HTERT RPE-1 (cell line): ENCODE results near the gene TM4SF20.
"Not testable (repeated sequence)": the region's sequence is repeated elsewhere in the genome, so short reads cannot be mapped to it uniquely, and the experiment has no call there.

Experiments used
- in situ Hi-C: fragments of 300-500 bp; cut with MboI; formaldehyde crosslinking; loops from 4 replicates; pipeline ENCODE4 v1.14.3; 2020; ENCODE audit warnings: low sequenced_read_pairs

TM4SF20 gene

DNA sequence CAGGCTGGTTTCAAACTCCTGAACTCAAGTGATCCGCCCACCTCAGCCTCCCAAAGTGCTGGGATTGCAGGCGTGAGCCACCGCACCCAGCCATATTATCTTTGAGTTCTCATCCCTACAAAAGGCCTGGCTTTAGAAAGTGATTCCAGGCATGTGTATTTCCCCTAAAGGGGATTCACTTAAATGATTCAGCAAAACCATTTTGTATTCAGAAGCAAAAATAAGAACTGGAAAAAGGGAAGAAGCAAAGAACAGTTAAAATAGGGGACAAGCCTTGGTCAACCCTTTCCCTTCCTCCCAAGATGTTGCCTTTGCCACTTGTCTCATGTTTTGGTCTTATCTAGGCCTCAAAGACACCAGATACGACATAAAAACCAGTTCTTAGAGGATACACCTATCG lies 10.5 kb downstream of the TM4SF20 start:
- in situ Hi-C loops, result no loop called here

DNA sequence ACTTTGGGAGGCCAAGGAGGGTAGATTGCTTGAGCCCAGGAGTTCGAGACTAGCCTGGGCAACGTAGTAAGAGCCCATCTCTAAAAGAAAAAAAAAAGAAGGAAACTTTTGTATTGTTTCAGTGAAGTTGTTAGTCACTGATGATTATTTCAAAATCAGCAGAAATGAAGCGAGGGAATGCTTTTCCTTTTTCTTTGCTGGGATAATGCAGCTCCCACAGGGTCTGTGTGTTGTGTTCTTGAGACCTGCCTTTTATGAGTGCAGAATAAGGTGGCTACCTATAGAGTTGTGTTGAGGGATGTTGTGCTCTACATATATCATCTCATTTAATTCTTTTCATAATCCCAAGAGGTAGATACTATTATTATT lies 11.7 kb downstream of the TM4SF20 start:
- in situ Hi-C loops, result no loop called here

DNA sequence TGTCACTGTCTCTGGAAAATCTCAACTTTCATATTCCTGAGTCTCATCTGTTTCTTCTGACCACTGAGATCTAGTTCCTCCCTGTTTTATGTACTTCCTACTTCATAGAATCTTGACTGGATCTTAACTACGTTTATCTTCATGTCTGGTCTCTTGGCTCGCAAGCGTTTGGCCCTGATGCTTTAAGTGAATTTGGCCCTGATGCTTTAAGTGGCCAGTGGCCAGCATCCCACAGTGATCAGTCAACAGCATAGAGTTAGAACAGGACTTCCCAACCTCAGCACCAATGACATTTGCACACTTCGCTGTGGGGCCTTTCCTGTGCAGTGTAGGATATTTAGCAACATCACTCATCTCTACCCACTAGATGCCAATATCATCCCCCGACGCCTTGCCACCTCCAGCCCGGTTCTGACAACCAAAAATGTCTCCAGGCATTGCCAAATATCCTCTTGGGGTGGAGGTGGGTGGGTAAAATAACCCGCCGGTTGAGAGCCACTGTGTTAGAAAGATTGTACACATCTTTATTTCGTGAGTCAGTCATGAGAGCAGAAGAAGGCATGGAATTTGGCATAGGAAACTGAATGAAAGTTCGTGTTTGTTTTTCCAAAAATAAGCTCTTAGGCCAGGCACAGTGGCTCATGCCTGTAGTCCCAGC lies 12.2 kb downstream of the TM4SF20 start:
- in situ Hi-C loops, result no loop called here

DNA sequence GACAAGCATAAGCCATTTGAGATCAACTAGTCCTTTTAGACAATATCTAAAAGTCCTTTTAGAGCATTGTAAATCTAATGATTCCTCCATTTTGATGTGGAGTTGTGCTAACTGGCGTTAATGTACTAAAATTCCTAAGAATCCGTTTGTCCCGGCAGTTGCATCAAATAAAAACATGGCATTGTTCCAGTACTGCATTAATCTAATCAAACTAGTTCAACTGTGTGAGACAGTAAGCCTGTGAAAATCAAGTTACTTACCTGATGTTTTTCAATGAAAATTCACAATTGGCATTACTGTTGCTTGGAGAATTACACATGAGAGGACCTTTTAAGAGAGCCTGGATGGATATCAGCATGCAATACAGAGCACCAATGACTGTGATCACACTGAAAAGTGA lies 13.3 kb downstream of the TM4SF20 start:
- in situ Hi-C loops, result no loop called here

DNA sequence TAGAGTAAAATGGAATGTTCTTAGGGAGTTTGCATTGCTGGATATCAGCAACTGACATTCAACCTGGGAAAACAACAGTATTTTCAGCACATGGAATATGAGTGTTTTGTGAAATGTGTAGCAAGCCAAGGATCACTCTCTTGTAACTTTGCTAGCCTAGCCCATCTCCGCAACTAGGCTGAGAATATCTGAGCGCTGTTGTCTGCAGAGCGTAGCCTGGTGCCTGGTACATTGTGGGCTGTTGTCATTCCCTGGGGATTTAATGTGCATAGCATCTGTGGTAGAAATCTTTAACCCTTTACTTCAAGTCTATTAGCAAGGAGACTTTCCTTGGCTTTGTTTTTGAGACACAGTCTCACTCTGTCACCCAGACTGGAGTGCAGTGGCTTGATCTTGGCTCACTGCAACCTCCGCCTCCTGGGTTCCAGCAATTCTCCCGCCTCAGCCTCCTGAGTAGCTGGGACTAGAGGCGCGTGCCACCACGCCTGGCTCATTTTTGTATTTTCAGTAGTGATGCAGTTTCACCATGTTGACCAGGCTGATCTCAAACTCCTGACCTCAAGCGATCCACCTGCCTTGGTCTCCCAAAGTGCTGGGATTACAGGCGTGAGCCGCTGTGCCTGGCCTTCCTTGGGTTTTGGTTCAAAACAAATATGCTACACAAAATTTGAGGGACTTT lies 14.4 kb downstream of the TM4SF20 start:
- in situ Hi-C loops, result not testable (repeated sequence)

DNA sequence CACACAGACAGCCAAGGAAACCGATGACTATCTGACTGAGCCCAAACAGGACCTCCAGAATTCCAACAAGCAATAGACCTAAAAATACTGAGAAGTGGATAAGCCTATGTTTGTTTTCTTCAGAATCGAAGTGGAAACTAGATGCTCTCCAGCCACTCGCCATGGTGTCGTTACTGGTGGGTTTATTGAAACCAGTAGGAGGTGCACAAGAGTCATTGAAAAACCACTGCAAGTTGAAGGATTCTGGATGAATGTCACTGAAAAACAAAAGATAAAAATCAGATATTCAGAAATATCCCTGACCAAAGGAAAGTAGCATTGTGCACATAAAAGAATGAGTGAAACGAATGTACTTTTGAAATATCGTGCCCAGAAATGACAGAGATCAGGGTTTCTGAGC lies 15.3 kb downstream of the TM4SF20 start:
- in situ Hi-C loops, result no loop called here

DNA sequence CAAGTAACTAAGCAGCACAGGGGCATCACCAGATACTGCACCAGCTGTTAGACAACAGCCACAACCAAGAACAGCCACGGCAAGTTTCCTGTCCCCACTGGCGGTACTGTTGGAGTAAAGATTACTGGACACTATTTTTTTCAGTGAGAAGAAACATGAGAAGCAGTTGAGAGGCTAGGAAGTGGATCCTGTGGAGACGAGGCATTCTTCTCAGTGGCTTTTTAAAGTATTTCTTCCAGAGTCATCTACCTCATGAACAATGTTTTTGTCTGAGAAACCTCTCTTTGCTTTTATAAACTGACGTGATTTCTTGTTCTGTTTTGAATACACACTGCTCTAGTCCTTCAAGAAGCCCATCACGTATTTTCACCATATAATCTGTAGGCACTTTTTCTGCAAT lies 18.8 kb downstream of the TM4SF20 start:
- in situ Hi-C loops, result no loop called here

DNA sequence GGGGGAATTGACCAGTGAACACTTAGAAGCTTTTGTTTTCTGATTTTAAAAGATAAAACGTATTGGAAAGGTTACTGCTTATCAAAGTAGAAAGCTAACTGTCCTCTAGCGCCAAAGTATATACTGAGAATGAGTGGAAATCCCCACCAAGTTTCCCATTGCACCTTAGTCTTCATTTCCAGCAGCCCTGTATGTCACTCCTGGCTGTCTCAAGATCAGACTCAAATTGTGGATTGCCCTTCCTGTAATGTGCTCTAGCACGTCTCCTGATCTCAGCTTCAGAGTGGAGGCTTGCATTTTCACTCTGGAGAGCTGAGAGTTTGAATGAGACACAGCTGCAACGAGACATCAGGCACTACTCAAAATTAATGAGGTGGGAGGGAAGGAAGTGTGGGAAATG lies 27.5 kb downstream of the TM4SF20 start:
- in situ Hi-C loops, result no loop called here

DNA sequence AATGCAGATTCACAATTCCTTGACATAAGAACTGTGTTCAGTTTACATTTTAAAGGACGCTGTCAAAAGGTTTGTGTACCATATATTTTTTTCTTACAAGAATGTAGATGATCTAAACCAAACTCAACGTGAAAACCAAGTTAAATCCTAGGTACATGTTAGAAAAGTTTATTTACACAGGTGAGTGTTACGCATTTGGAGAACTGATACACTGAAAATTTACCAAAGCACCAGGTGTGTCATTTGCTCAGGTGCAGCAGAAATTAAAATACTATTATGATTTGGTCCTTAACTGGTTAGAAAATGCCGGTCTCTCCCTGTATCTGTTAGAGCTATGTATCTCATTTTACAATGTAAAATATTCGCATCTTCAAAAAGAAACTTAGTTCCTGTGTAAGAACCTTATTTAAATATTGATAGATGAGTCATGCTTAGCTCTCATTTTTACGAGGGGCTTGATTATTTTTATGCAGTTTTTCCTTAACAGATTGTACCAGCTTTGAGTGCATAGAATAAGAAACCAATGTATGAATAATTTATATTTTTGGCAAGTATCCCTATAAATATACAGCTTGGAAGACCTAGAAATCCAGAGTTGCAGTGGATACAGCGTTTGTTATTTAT lies 29.0 kb downstream of the TM4SF20 start:
- in situ Hi-C loops, result no loop called here

DNA sequence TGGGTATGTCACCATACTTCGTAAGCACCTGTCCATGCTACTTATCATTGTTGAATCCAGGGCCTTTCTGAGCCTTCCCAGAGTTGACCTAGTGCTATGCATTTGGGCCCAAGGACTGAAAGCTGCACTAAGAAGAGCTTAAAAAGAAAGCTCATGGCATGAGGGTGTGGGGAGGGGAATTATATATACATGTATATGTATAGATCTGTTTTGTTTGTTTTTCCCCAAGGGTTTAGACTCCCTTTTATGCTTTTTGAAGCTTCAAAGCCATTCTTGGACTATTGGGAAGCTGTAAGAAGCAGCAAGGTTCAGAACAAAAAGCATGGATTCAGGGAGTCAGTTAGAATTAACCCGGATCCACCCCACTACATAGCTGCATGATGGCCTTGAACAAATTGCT lies 30.8 kb downstream of the TM4SF20 start:
- in situ Hi-C loops, result no loop called here

DNA sequence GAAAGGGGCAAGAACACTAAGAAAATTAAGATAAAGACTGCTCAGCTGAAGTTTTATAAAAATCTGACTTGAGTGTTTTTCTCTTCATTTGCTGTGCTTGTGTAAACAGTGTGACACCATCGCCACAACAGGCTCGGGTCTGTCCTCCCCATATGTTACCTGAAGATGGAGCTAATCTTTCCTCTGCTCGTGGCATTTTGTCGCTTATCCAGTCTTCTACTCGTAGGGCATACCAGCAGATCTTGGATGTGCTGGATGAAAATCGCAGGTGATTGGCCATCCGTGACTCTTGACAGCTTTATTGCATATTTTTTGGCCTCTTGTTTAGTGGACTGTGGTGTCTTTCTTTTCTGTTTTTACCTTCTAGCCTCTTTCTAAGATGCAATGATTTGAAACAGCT lies 32.0 kb downstream of the TM4SF20 start:
- in situ Hi-C loops, result no loop called here

DNA sequence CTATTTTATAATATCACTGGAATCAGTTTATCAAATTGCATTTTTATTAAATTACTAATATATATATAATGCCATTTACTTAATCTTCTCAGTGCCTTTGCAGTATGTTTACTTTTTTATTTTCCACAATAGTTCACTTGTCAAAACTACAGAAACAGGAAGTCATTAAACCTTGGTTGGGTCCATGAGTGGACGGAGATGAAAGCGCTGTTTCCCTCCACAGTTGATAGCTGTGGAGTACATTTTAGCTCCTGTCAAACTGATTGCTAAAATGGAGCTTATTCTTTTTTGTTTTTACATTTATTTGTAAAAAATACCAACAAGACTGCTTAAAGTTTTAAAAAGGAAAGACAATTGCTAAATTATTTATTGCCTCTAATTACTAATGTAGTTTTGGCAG lies 34.9 kb downstream of the TM4SF20 start:
- in situ Hi-C loops, result no loop called here

DNA sequence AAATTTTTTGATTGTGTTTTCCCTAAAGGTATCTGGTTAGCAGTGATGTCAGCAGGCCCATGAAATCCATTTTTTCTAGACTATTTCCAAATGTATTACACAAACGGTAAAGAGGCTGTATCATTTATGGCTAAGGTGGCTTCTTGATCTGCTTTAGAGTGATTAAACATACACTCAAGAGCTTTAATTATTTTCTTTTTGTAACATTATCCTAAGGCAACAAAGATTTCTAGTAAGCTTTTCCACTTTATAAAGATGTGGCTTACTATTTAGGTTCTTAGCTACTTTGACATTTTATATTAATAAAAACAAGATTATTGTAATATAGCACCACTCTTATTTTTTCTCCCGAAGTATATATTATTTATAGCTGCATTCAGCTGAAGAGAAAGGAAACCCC lies 37.6 kb downstream of the TM4SF20 start:
- in situ Hi-C loops, result no loop called here

DNA sequence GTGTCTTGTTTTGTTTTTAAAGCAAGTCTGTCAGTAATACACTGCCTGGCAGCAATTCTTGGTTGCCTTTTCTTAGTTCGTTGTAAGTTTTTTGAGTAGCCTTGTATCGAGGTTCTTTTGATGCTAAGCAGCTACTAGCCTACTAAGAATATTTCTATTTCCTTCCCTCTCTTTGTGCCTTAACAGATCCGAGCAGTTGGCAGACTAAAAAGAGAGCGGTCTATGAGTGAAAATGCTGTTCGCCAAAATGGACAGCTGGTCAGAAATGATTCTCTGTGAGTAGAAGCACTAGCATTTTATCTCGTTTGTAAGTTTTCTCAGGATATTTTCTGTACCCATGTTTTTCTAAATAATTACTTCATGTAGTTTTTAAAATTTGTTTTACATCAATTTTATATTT lies 39.0 kb downstream of the TM4SF20 start:
- in situ Hi-C loops, result no loop called here

DNA sequence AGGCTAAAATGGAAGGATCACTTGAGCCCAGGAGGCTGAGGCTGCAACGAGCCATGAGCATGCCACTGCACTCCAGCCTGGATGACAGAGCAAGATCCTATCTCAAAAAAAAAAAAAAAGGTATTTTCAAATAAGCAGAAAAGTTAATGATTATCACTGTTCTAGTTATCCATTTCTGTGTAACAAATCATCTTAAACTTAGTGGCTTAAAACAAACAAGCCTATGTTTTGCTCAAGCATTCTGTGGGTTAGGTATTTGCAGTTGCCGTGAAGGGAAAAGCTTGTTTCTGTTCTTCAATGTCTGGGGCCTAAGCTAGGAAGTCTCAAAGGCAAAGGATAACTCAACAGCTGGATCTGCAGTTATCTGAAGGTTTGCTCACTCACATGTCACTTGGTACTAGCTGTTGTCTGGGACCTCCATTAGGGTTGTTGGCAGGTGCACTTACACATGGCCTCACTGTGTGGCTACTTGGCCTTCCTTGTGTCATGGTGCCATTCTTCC lies 40.0 kb downstream of the TM4SF20 start:
- in situ Hi-C loops, result no loop called here

DNA sequence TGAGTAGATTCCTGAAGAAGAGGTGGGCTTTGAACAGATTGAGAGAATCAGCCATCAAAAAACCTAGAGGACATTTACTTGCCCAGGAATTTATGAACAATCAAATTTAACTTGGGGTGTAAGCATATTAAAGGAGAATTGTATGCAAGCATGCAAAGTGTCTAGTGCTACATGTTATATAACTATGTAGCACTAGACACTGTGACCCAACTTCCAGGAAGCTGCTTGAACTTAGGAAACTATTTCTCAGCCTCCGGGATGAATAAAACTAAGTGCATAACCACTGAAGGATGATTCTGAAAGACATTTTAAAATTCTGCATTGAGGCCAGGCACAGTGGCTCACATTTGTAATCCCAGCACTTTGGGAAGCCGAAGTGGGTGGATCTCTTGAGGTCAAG lies 41.7 kb downstream of the TM4SF20 start:
- in situ Hi-C loops, result no loop called here

DNA sequence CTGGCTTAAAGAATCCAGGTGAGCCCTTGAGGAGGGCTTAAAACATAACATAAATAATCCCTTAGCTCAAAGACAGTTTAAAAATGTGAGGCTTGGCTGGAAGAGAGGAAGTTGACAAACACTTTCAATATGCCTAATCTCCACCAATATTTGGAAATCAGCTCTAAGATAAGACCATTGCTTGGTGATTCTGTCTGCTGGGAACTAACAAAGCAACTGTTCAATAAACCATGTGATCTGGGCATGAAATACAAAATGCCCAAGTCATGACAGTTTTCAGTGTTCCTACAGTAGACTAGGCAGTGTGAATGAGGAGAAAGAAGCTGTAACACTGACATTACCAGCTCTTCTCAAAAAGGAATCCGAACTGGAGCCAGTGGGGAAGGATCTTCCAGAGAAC lies 43.4 kb downstream of the TM4SF20 start:
- in situ Hi-C loops, result no loop called here

DNA sequence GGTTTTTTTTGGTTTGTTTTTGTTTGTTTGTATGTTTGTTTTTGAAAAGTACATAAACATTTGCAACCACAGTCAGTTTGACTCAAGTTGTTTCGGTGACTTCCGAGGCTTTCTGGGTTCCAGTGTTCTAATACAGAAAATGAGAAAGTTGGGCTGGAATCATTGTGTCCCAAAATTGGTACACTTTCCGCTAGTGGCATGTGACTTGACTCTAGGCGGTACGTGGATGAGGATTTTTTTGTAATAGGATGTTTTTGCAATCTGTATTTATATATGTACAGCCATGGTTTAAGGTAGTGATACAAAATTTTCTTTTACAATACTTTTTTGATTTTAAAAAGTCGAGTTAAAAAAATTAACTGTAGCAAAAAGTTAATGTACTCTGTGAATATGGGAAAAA lies 52.3 kb downstream of the TM4SF20 start:
- in situ Hi-C loops, result no loop called here

DNA sequence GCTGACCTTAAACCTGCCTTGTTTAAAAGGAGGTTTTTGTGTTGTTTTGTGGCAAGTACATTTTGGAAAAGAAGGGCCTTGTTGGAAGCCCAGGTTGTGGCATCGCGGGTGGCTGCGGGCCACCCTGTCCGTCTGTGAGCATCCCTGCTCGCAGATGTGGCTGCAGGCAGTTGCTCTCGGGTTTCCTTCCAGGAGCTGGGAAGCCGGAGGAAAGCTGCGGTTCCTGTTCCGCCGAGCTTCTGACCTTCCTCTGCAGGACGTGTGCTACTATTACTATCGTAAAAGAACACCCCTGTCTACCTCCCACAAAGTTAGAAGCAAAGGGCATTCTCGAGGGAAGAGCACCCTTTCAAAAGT lies 53.3 kb downstream of the TM4SF20 start:
- in situ Hi-C loops, result no loop called here

DNA sequence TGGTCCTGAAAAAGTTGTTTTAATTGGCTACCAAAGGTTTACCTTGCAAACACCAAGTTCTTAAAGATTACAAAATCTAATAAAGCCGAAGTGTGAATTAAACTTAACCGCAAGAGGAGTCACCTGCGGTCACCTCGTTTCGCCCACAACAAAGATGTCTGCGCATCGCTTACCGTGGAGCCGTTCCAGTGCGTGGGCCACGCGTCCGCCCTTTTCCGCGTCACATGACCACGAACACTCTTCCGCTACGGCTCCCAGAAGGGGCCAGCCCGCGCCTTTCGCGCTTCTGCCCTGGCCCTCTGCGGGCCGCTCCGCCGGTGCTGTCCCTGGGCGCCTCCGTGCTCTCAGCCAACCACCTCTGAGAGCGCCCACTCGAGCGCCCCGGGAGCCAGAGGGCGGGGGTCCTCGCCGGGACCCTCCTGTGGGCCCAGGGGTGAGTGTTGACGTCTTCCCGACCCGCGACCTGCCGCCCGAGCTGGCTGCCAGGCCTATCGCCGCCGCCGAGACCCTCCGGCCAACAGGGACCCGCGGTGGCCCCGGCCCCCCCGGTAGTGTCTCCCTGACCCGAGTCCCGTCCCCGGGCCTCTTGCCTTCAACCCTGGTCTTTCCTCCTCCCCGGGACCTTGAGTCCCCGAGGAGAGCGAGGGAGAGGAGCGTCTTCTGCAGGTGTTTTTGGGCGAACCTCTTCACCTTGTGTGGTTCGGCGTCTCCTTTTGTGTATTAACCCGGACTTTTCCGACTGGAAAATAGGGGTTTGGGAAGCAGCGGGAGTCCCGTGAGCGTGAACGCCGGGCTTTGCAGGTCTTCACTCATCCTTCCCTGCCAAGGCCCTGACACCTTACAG lies 53.9 kb downstream of the TM4SF20 start, which contains the start of gene MFF:
Gene MFF (plus strand): TSS at position 257 of the 844 bp plus-strand sequence. CDS start 5,415 bp downstream, outside the sequence.
- in situ Hi-C loops, result no loop called here

DNA sequence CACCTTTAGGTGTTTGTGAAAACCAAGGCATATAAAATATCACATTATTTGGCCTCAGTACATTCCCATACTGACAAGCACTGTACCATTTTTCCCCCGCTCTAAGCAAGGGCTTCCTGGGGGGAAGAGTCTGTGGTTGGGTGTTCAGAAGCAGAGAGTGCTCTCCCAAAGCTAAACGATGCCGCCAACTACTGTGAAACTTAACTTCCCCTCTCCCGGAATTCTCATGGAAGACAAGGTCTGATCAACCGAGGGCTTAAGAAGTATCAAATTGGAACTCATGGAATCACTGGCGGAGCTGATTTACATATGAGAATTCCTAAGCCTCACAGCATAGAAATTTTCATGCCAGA lies 54.5 kb downstream of the TM4SF20 start:
- in situ Hi-C loops, result no loop called here

DNA sequence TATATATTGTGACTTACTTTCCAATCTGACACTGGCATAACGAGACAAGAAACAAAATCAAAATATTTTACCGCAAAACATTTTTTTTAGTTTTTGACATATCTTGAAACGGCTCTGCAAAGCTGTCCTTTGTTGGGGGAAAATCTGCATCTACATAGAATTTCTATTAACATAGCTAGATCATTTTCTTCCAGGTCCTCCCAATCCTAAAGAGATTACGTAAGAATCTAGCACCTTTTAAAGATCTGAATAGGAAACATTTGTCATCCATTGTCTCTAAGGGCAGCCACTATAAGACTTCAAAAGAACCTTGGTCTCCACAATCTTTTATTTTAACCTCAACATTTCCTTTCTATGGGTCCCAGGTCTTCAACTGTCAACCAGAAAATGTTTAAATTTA lies 55.3 kb downstream of the TM4SF20 start:
- in situ Hi-C loops, result no loop called here
